MM.1S (cell line): ENCODE data around the gene SLC13A2.

Experiments
- DNase-seq: peaks from one replicate; pipeline ENCODE4 v3.0.0-alpha.2; 2015
- H2AFZ ChIP-seq: fragments of 300-600 bp; sonication (generic); 2 replicates; pipeline ENCODE4 v1.6.0; 2016; ENCODE audit warnings: antibody characterized with exemption, low read length
- H3F3A ChIP-seq: fragments of 300-600 bp; sonication (generic); 2 replicates; pipeline ENCODE4 v1.6.1; 2016; ENCODE audit warnings: mild to moderate bottlenecking, antibody characterized with exemption, low read length, moderate library complexity, mixed read lengths; ENCODE audit not compliant: insufficient read depth
- H3K27ac ChIP-seq: fragments of 300-600 bp; sonication (generic); 2 replicates; pipeline ENCODE4 v1.5.1; 2016; ENCODE audit warnings: mild to moderate bottlenecking, low read length
- H3K27me3 ChIP-seq: fragments of 300-600 bp; sonication (generic); replicated peaks from 2 replicates; pipeline ENCODE4 v1.6.0; 2016; ENCODE audit warnings: low read length; ENCODE audit not compliant: insufficient read depth
- H3K36me3 ChIP-seq: fragments of 300-600 bp; sonication (generic); replicated peaks from 2 replicates; pipeline ENCODE4 v1.6.1; 2016; ENCODE audit warnings: mild to moderate bottlenecking, low read length, mixed read lengths; ENCODE audit not compliant: insufficient read depth
- H3K4me1 ChIP-seq: fragments of 300-600 bp; sonication (generic); 2 replicates; pipeline ENCODE4 v1.6.1; 2016; ENCODE audit warnings: low read length, mixed read lengths
- H3K4me2 ChIP-seq: fragments of 300-600 bp; sonication (generic); 2 replicates; pipeline ENCODE4 v1.6.0; 2016; ENCODE audit warnings: low read depth, low read length
- H3K4me3 ChIP-seq: fragments of 300-600 bp; sonication (generic); 2 replicates; pipeline ENCODE4 v1.5.1; 2016; ENCODE audit warnings: low read length, mixed read lengths
- H3K79me2 ChIP-seq: fragments of 300-600 bp; sonication (generic); 2 replicates; pipeline ENCODE4 v1.6.1; 2016; ENCODE audit warnings: mixed run types, low read length, mixed read lengths
- H3K9ac ChIP-seq: fragments of 300-600 bp; sonication (generic); 2 replicates; pipeline ENCODE4 v1.6.1; 2016; ENCODE audit warnings: low read length, mixed read lengths
- H3K9me2 ChIP-seq: fragments of 300-600 bp; sonication (generic); replicated peaks from 2 replicates; pipeline ENCODE4 v1.6.1; 2016; ENCODE audit warnings: mild to moderate bottlenecking, low read length, mixed read lengths; ENCODE audit not compliant: insufficient read depth
- H3K9me3 ChIP-seq: fragments of 300-600 bp; sonication (generic); replicated peaks from 2 replicates; pipeline ENCODE4 v1.6.1; 2016; ENCODE audit warnings: mild to moderate bottlenecking, low read length, mixed read lengths; ENCODE audit not compliant: insufficient read depth
- H4K20me1 ChIP-seq: fragments of 300-600 bp; sonication (generic); 2 replicates; pipeline ENCODE4 v1.6.1; 2016; ENCODE audit warnings: mild to moderate bottlenecking, low read length, moderate library complexity, mixed read lengths; ENCODE audit not compliant: insufficient read depth
- CTCF ChIP-seq: fragments of 300-600 bp; sonication (generic); IDR thresholded peaks from 2 replicates; pipeline ENCODE4 v1.5.1; 2016; ENCODE audit warnings: antibody characterized with exemption, low read length, mixed read lengths
- EZH2 ChIP-seq: fragments of 300-600 bp; sonication (generic); optimal IDR thresholded peaks from 2 replicates; pipeline ENCODE3; 2017; ENCODE audit warnings: low read depth, mild to moderate bottlenecking, antibody characterized with exemption, low read length, mixed read lengths
- EZH2phosphoT487 ChIP-seq: fragments of 300-600 bp; sonication (generic); IDR thresholded peaks from 2 replicates; pipeline ENCODE4 v1.6.1; 2018; ENCODE audit warnings: antibody characterized with exemption, low read length

SLC13A2 gene

GRCh38 chr17:28485049-28485448 lies 11.6 kb downstream of the SLC13A2 start:
- Histone ChIP-seq H4K20me1 (no peaks in the 10 kb centered on the region), H3K27ac (no peak overlapping the region), H3K4me3 (no peak overlapping the region), H3K9me3 (no peaks in the 10 kb centered on the region), H3F3A (no peaks in the 10 kb centered on the region), H3K36me3 (no peaks in the 10 kb centered on the region), H3K9ac (no peak overlapping the region), H3K27me3 (peaks cover 33% of the 10 kb centered on the region), H2AFZ (no peak overlapping the region), H3K79me2 (no peaks in the 10 kb centered on the region), H3K4me1 (no peaks in the 10 kb centered on the region), H3K9me2 (no peaks in the 10 kb centered on the region), H3K4me2 (no peak overlapping the region)
- TF ChIP-seq CTCF (no peak), EZH2 (no peak), EZH2phosphoT487 (no peak)
- no peak for DNase-seq

- Histone ChIP-seq H3K4me2 (no peak overlapping the region), H3K4me1 (no peaks in the 10 kb centered on the region), H2AFZ (no peak overlapping the region), H3K27ac (no peak overlapping the region), H3K27me3 (peaks cover 58% of the 10 kb centered on the region), H3F3A (no peaks in the 10 kb centered on the region), H3K9me3 (no peaks in the 10 kb centered on the region), H3K9ac (no peak overlapping the region), H3K4me3 (no peak overlapping the region), H3K79me2 (no peaks in the 10 kb centered on the region), H3K9me2 (no peaks in the 10 kb centered on the region), H4K20me1 (no peaks in the 10 kb centered on the region), H3K36me3 (no peaks in the 10 kb centered on the region)
- no peak for TF ChIP-seq CTCF
- TF ChIP-seq EZH2phosphoT487: no peak
- no peak for TF ChIP-seq EZH2
- no peak for DNase-seq
Observed at GRCh38 chr17:28487881-28488532, 14.6 kb downstream of the SLC13A2 start.

- H3F3A ChIP-seq: no peaks in the 10 kb centered on the region
- H3K4me3 ChIP-seq: no peak overlapping the region
- DNase-seq: no peak
- no peak overlapping the region for H3K27ac ChIP-seq
- H3K4me2 ChIP-seq: no peak overlapping the region
- peaks cover 65% of the 10 kb centered on the region for H3K27me3 ChIP-seq
- H3K9me2 ChIP-seq: no peaks in the 10 kb centered on the region
- H2AFZ ChIP-seq: no peak overlapping the region
- H4K20me1 ChIP-seq: no peaks in the 10 kb centered on the region
- no peaks in the 10 kb centered on the region for H3K79me2 ChIP-seq
- no peak for TF ChIP-seq EZH2
- TF ChIP-seq EZH2phosphoT487: no peak
- TF ChIP-seq CTCF: no peak
- H3K9me3 ChIP-seq: no peaks in the 10 kb centered on the region
- H3K9ac ChIP-seq: no peak overlapping the region
- H3K4me1 ChIP-seq: no peaks in the 10 kb centered on the region
- H3K36me3 ChIP-seq: no peaks in the 10 kb centered on the region
Observed at GRCh38 chr17:28488533-28489276, 15.3 kb downstream of the SLC13A2 start.
